DND-41 (cell line): ENCODE results near the gene XPO6.

Experiments used
- ATAC-seq: fragments of 200-7000 bp; cut with Tn5 transposase; 3 replicates; pipeline ENCODE4 v1.9.1; 2021; ENCODE audit warnings: low read depth; ENCODE audit not compliant: insufficient read depth
- DNase-seq: peaks from one replicate; pipeline ENCODE4 v3.0.0-alpha.2; 2020
- H2AFZ ChIP-seq: 2 replicates; pipeline ENCODE4 v1.6.0; 2012; ENCODE audit warnings: low read depth, low read length
- H3K27ac ChIP-seq: 2 replicates; pipeline ENCODE4 v1.5.1; 2012; ENCODE audit warnings: low read length, inconsistent platforms
- H3K27me3 ChIP-seq: fragments of 200-600 bp; sonication (generic); 2 replicates; pipeline ENCODE4 v1.6.0; 2012; ENCODE audit warnings: low read length, mild to moderate bottlenecking, inconsistent platforms; ENCODE audit not compliant: insufficient read depth, poor library complexity
- H3K36me3 ChIP-seq: 2 replicates; pipeline ENCODE4 v1.5.1; 2012; ENCODE audit warnings: low read length, inconsistent platforms; ENCODE audit not compliant: insufficient read depth
- H3K4me1 ChIP-seq: 2 replicates; pipeline ENCODE4 v1.5.1; 2012; ENCODE audit warnings: mild to moderate bottlenecking, low read length; ENCODE audit not compliant: insufficient read depth
- H3K4me2 ChIP-seq: 2 replicates; pipeline ENCODE4 v1.6.0; 2012; ENCODE audit warnings: mild to moderate bottlenecking, moderate library complexity, low read length, inconsistent platforms; ENCODE audit not compliant: insufficient read depth
- H3K4me3 ChIP-seq, 2 experiments: fragments of 200-600 bp in 1 of 2; shearing (Covaris generic) in 1 of 2; 2 replicates each; pipeline ENCODE4 v1.5.1; 2012 to 2016; ENCODE audit warnings: inconsistent platforms in 2 of 2, low read length in 2 of 2, mild to moderate bottlenecking in 2 of 2, low read depth in 1 of 2, moderate library complexity in 1 of 2
- H3K79me2 ChIP-seq: 2 replicates; pipeline ENCODE4 v1.6.0; 2012; ENCODE audit warnings: low read length, inconsistent platforms; ENCODE audit not compliant: insufficient read depth
- H3K9ac ChIP-seq: 2 replicates; pipeline ENCODE4 v1.6.0; 2012; ENCODE audit warnings: low read depth, mild to moderate bottlenecking, inconsistent platforms, low read length, moderate library complexity
- H3K9me3 ChIP-seq: 2 replicates; pipeline ENCODE4 v1.5.1; 2012; ENCODE audit warnings: low read length, moderate library complexity, mild to moderate bottlenecking, inconsistent platforms; ENCODE audit not compliant: insufficient read depth, severe bottlenecking
- H4K20me1 ChIP-seq: 2 replicates; pipeline ENCODE4 v1.6.0; 2012; ENCODE audit warnings: low read length; ENCODE audit not compliant: insufficient read depth
- EZH2 ChIP-seq: IDR thresholded peaks from 3 replicates; pipeline ENCODE4 v1.6.1; 2012; ENCODE audit warnings: borderline replicate concordance, low read depth, mild to moderate bottlenecking, moderate library complexity, low read length, inconsistent platforms; ENCODE audit not compliant: severe bottlenecking
- TF ChIP-seq, protein P1 (sequence below): IDR thresholded peaks from 2 replicates; pipeline ENCODE4 v1.5.1; 2012; ENCODE audit warnings: borderline replicate concordance, low read length, moderate library complexity, mild to moderate bottlenecking; ENCODE audit not compliant: poor library complexity, severe bottlenecking; ENCODE audit errors: extremely low read depth

The XPO6 gene

DNA sequence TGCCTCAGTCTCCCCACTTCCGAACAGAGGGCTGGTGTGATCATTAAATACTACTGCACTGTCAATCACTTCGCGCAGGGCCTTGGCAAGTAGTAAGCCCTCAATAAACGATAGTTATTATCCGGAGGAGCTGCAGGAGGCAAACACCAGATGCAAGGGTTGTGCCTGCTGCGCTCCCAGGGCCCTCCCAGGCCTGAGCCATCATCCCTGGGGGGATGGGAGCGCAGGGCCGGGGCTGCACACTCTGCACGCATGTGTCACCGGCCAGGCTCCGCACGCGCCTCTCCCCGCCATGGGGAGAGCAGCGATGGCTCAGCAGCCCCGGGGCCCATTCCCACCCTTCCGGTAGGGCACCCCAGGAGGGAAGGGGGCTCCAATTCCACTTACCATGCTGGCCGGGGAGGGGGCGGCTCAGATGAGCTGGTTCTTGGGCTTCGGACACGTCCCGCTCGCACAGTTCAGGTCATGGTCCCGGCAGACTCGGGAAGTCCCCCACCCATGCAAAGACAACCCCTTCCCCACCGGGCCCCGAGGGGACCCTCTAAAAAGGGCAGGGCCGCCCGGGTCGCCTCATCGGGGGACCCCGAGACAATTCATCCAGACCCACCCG lies 681 bp downstream of the XPO6 start:
- peak overlapping the region; percentile 73 for H3K4me2 ChIP-seq
- H3K9ac ChIP-seq: peak overlapping the region; percentile 76
- peak overlapping the region; percentile 79 for H2AFZ ChIP-seq
- peaks cover 48% of the 10 kb centered on the region for H3K4me1 ChIP-seq
- TF ChIP-seq, protein P1, sequence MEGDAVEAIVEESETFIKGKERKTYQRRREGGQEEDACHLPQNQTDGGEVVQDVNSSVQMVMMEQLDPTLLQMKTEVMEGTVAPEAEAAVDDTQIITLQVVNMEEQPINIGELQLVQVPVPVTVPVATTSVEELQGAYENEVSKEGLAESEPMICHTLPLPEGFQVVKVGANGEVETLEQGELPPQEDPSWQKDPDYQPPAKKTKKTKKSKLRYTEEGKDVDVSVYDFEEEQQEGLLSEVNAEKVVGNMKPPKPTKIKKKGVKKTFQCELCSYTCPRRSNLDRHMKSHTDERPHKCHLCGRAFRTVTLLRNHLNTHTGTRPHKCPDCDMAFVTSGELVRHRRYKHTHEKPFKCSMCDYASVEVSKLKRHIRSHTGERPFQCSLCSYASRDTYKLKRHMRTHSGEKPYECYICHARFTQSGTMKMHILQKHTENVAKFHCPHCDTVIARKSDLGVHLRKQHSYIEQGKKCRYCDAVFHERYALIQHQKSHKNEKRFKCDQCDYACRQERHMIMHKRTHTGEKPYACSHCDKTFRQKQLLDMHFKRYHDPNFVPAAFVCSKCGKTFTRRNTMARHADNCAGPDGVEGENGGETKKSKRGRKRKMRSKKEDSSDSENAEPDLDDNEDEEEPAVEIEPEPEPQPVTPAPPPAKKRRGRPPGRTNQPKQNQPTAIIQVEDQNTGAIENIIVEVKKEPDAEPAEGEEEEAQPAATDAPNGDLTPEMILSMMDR: no peak
- no peak for TF ChIP-seq EZH2
- DNase-seq: peak; percentile 73
- H3K4me3 ChIP-seq: peak overlapping the region; percentile 42 to 91; a peak in 3 of 4 replicates
- no peaks in the 10 kb centered on the region for H3K27me3 ChIP-seq
- peaks cover 34% of the 10 kb centered on the region for H3K36me3 ChIP-seq
- H3K9me3 ChIP-seq: no peaks in the 10 kb centered on the region
- peaks cover 56% of the 10 kb centered on the region for H3K79me2 ChIP-seq
- peaks cover 38% of the 10 kb centered on the region for H4K20me1 ChIP-seq
- H3K27ac ChIP-seq: peak overlapping the region; percentile 77
- peak; percentile 75 for ATAC-seq

DNA sequence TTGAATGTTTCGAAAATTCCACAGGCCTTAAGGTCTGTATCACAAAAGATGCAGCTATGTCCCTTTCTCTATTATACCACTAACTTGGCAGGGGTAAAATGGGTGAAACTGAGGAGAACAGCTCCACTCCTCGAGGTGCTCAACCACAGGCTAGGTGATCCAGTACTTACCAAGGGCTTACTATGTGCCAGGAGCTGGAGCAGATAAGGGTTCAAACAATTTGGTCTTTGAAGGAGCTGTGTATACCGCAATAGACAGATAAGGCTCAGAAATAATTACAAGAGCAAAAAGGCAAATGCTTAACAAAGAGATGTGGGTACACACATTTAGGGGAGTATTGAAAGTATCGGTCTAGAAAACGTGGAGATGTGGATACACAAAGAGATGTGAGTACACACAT lies 1.5 kb downstream of the XPO6 start:
- H3K9ac ChIP-seq: peak overlapping the region; percentile 76
- H3K4me1 ChIP-seq: peaks cover 52% of the 10 kb centered on the region
- peak overlapping the region; percentile 42 to 91; a peak in 3 of 4 replicates for H3K4me3 ChIP-seq
- no peak overlapping the region for H2AFZ ChIP-seq
- H3K36me3 ChIP-seq: peaks cover 42% of the 10 kb centered on the region
- H3K79me2 ChIP-seq: peaks cover 64% of the 10 kb centered on the region
- H4K20me1 ChIP-seq: peaks cover 43% of the 10 kb centered on the region
- TF ChIP-seq EZH2: no peak
- TF ChIP-seq, protein P1: no peak
- ATAC-seq (no peak), DNase-seq (no peak)
- no peaks in the 10 kb centered on the region for H3K9me3 ChIP-seq
- H3K27ac ChIP-seq: peak overlapping the region; percentile 77
- H3K4me2 ChIP-seq: peak overlapping the region; percentile 73
- H3K27me3 ChIP-seq: no peaks in the 10 kb centered on the region

DNA sequence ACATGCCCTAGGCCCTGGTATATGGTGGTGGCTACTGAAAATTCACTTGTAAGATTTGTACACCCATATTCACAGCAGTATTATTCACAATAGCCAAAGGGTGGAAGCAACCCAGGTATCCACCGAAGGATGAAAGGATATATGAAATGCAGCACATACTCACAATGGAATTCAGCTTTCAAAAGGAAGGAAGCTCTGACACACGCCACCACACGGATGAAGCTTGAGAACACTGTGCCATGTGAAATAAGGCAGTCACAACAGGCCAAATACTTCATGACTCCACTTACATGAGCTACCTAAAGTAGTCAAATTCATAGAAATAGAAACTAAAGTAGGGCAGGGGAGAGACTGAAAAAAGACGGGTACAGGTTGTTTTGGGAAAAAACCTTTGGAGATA lies 2.9 kb downstream of the XPO6 start:
- H4K20me1 ChIP-seq: peaks cover 57% of the 10 kb centered on the region
- no peaks in the 10 kb centered on the region for H3K27me3 ChIP-seq
- H3K9me3 ChIP-seq: no peaks in the 10 kb centered on the region
- TF ChIP-seq EZH2: no peak
- TF ChIP-seq, protein P1: no peak
- peaks cover 78% of the 10 kb centered on the region for H3K79me2 ChIP-seq
- H3K4me3 ChIP-seq: peak overlapping the region in 1 of 2 experiments; percentile 22; a peak in 1 of 4 replicates
- no peak overlapping the region for H2AFZ ChIP-seq
- H3K27ac ChIP-seq: no peak overlapping the region
- H3K4me1 ChIP-seq: peaks cover 59% of the 10 kb centered on the region
- ATAC-seq (no peak), DNase-seq (no peak)
- no peak overlapping the region; the same call in 1 of the 2 replicates for H3K9ac ChIP-seq
- H3K4me2 ChIP-seq: peak overlapping the region; percentile 73; the same call in 1 of the 2 replicates
- H3K36me3 ChIP-seq: peaks cover 57% of the 10 kb centered on the region
